Measurements from ENCODE around the gene CITED2.

The CITED2 gene

DNA sequence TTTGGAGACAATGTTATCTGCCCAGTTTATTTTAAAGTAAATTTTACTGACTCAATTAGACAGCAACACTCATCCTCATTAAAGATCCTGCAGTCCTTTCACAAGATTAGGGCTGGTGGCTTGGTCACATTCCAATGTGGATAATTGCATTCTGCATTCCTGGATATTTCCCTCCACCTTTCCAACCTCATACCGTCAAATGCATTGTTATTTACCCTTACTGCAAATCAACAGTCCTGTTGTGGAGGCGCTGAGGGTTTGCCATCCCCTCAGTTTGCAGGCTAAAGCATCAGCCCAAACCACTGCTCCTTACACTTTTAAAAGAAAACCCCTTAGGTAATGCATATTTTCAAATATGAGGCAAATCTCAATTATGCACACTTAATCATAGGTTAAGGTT is 5.4 kb downstream of the CITED2 start:
- no peak overlapping the region for H3K4me2 ChIP-seq (ENCODE audit: low read depth, low read length, poor library complexity, severe bottlenecking)
- H3K9me2 ChIP-seq (replicated peaks; ENCODE audit: low read depth, low read length), result no peaks in the 10 kb centered on the region
- no peaks in the 10 kb centered on the region for H3K9me3 ChIP-seq (ENCODE audit: insufficient read depth, low read depth, low read length)
- H3K27me3 ChIP-seq (ENCODE audit: insufficient read depth, low read length, poor library complexity, severe bottlenecking), result no peaks in the 10 kb centered on the region
- no peaks in the 10 kb centered on the region for H3F3A ChIP-seq (ENCODE audit: low read depth)
- TF ChIP-seq EZH2phosphoT487 (IDR thresholded peaks at IDR 0.05; ENCODE audit: borderline replicate concordance) (no peak), CTCF (conservative IDR thresholded peaks at IDR 0.05; ENCODE audit: low read length) (no peak)
- H2AFZ ChIP-seq (ENCODE audit: low read length), result no peak overlapping the region
- no peak overlapping the region for H3K4me3 ChIP-seq (ENCODE audit: low read length, poor library complexity, severe bottlenecking)
- peaks cover 10% of the 10 kb centered on the region for H4K20me1 ChIP-seq (ENCODE audit: insufficient read depth, low read length, poor library complexity, severe bottlenecking)
- H3K9ac ChIP-seq (ENCODE audit: low read depth, low read length, poor library complexity, severe bottlenecking), result no peak overlapping the region
- no peaks in the 10 kb centered on the region for H3K36me3 ChIP-seq (ENCODE audit: insufficient read depth, low read length)
- peaks cover 19% of the 10 kb centered on the region for H3K79me2 ChIP-seq (ENCODE audit: insufficient read depth, low read length)
- H3K4me1 ChIP-seq (ENCODE audit: insufficient read depth, low read length, poor library complexity, severe bottlenecking), result peaks cover 16% of the 10 kb centered on the region

GRCh38 chr6:139368661-139369060 is 5.8 kb downstream of the CITED2 start:
- Histone ChIP-seq H3K36me3 (ENCODE audit: insufficient read depth, low read length) (no peaks in the 10 kb centered on the region), H2AFZ (ENCODE audit: low read length) (no peak overlapping the region), H3K9me3 (ENCODE audit: insufficient read depth, low read depth, low read length) (no peaks in the 10 kb centered on the region), H3K4me2 (ENCODE audit: low read depth, low read length, poor library complexity, severe bottlenecking) (peak overlapping the region; percentile 30), H3K79me2 (ENCODE audit: insufficient read depth, low read length) (peaks cover 19% of the 10 kb centered on the region), H4K20me1 (ENCODE audit: insufficient read depth, low read length, poor library complexity, severe bottlenecking) (peaks cover 10% of the 10 kb centered on the region), H3K9ac (ENCODE audit: low read depth, low read length, poor library complexity, severe bottlenecking) (no peak overlapping the region), H3K4me3 (ENCODE audit: low read length, poor library complexity, severe bottlenecking) (no peak overlapping the region), H3K9me2 (replicated peaks; ENCODE audit: low read depth, low read length) (no peaks in the 10 kb centered on the region), H3F3A (ENCODE audit: low read depth) (no peaks in the 10 kb centered on the region), H3K27me3 (ENCODE audit: insufficient read depth, low read length, poor library complexity, severe bottlenecking) (no peaks in the 10 kb centered on the region), H3K4me1 (ENCODE audit: insufficient read depth, low read length, poor library complexity, severe bottlenecking) (peaks cover 16% of the 10 kb centered on the region)
- TF ChIP-seq EZH2phosphoT487 (IDR thresholded peaks at IDR 0.05; ENCODE audit: borderline replicate concordance), result no peak
- TF ChIP-seq CTCF (conservative IDR thresholded peaks at IDR 0.05; ENCODE audit: low read length), result no peak

GRCh38 chr6:139367810-139368351 is 6.6 kb downstream of the CITED2 start:
- Histone ChIP-seq H3K4me2 (ENCODE audit: low read depth, low read length, poor library complexity, severe bottlenecking) (peak overlapping the region; percentile 30), H3K79me2 (ENCODE audit: insufficient read depth, low read length) (peaks cover 16% of the 10 kb centered on the region), H3K4me3 (ENCODE audit: low read length, poor library complexity, severe bottlenecking) (peak overlapping the region; percentile 1), H4K20me1 (ENCODE audit: insufficient read depth, low read length, poor library complexity, severe bottlenecking) (peaks cover 10% of the 10 kb centered on the region), H3K9ac (ENCODE audit: low read depth, low read length, poor library complexity, severe bottlenecking) (no peak overlapping the region), H2AFZ (ENCODE audit: low read length) (no peak overlapping the region), H3K9me2 (replicated peaks; ENCODE audit: low read depth, low read length) (no peaks in the 10 kb centered on the region), H3K27me3 (ENCODE audit: insufficient read depth, low read length, poor library complexity, severe bottlenecking) (no peaks in the 10 kb centered on the region), H3K4me1 (ENCODE audit: insufficient read depth, low read length, poor library complexity, severe bottlenecking) (peaks cover 21% of the 10 kb centered on the region), H3F3A (ENCODE audit: low read depth) (no peaks in the 10 kb centered on the region), H3K9me3 (ENCODE audit: insufficient read depth, low read depth, low read length) (no peaks in the 10 kb centered on the region), H3K36me3 (ENCODE audit: insufficient read depth, low read length) (no peaks in the 10 kb centered on the region)
- TF ChIP-seq EZH2phosphoT487 (IDR thresholded peaks at IDR 0.05; ENCODE audit: borderline replicate concordance), result no peak
- no peak for TF ChIP-seq CTCF (conservative IDR thresholded peaks at IDR 0.05; ENCODE audit: low read length)

Data from Loucy (cell line).